ENCODE results near the gene ZRSR2.

DNA sequence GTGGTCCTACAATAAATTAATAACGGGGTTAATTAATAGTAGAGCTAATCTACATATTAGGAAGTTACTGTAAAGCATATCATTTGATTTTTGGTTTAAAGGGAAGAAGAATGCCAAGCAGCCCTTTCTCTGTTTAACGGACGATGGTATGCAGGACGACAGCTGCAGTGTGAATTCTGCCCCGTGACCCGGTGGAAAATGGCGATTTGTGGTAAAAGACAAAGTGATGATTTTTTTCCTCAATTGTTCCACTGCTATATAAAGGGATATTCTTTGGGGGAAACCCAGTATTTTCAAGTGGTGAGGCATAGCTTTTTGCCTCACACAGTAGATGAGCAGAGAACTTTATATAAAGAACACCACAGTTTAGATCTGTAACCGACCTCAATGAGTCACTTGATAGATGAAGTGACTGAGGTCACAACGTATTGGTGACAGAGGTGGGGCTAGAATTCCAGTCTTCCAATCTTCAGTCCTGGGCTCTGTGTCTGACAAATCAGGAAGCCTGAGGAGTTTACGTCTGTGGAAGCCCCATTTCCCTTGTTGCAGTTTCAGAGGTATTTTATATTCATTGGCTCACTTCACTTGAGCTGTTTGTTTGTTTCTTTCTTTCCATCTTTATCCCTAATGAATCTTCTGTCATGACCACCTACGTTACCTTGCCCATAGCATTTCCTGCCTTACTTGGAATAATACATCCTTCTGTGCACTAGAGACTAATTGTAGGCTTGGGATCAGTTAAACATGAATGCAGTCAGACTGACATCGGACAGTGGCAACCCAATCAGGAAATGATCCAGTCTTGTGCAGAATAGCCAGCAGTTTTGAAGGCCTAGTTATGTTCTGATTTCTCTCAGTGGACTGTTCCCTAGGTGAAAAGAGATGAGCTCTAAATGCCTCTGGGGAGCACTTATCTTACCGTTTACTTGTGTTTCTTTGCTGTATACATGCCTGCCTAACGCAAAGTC is 30.1 kb downstream of the ZRSR2 start:
- TF ChIP-seq, protein P1, sequence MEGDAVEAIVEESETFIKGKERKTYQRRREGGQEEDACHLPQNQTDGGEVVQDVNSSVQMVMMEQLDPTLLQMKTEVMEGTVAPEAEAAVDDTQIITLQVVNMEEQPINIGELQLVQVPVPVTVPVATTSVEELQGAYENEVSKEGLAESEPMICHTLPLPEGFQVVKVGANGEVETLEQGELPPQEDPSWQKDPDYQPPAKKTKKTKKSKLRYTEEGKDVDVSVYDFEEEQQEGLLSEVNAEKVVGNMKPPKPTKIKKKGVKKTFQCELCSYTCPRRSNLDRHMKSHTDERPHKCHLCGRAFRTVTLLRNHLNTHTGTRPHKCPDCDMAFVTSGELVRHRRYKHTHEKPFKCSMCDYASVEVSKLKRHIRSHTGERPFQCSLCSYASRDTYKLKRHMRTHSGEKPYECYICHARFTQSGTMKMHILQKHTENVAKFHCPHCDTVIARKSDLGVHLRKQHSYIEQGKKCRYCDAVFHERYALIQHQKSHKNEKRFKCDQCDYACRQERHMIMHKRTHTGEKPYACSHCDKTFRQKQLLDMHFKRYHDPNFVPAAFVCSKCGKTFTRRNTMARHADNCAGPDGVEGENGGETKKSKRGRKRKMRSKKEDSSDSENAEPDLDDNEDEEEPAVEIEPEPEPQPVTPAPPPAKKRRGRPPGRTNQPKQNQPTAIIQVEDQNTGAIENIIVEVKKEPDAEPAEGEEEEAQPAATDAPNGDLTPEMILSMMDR (conservative IDR thresholded peaks at IDR 0.05 in 1 of 2, IDR thresholded peaks at IDR 0.05 in 1 of 2; ENCODE audit: extremely low read depth in 1 of 2, insufficient read depth in 1 of 2, low read depth in 1 of 2, low read length in 2 of 2): no peak
- no peak for TF ChIP-seq EZH2 (IDR thresholded peaks at IDR 0.05; ENCODE audit: borderline replicate concordance, low read length)

Data from mammary epithelial cell (primary cell).